Measurements from ENCODE around the gene ATIC. TPM values are rescaled to one million over a fixed set of nuclear protein-coding genes. Genes with fewer than 3 reads are reported as not detected.

The ATIC gene
- total and polyA plus RNA-seq, 4 donors = 44.3 to 180 (median 75.9) TPM

DNA sequence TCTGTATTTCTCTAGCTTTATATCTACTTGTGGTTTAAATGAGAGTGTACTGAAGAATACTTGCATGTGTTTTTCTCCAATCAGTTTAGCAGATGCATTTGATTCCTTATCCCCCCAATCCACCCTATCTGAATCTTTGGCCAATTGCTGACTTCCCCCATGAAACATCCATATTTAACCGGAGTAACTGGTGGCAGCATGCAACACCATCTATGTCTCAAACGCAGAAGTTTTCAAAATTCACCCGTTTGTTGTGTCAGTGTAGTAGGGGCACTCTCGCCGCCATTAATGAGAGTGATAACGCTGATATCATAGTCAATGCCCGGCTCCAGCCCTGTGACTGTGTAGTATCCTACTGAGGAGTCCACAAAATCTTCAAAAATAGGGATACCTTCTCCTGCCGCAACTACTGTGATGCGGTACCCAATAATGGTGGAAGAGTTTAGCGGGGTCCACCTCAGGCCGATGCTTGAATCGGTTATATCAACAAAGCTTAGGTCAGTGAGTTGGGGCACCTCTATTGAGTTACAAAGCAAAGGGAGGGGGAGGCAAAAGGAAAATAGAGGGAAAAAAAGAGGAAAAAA, 80.9 kb downstream of the ATIC start:
- Histone ChIP-seq H3K4me1 (ENCODE audit: control insufficient read depth in 5 of 5, insufficient read depth in 5 of 5, low read length in 5 of 5) (peaks cover 0 to 3% (median 0%) of the 10 kb centered on the region in 5 donors), H3K4me3 (no peak overlapping the region), H3K9me3 (ENCODE audit: control insufficient read depth in 4 of 4, insufficient read depth in 3 of 4, low read length in 3 of 4) (no peaks in the 10 kb centered on the region), H3K9ac (ENCODE audit: insufficient read depth in 1 of 2, low read length in 2 of 2) (no peak overlapping the region), H3K27ac (ENCODE audit: low read depth in 1 of 2, low read length in 1 of 2) (no peak overlapping the region), H3K27me3 (ENCODE audit: control insufficient read depth in 3 of 3, insufficient read depth in 3 of 3, low read length in 2 of 3) (no peaks in the 10 kb centered on the region), H3K36me3 (ENCODE audit: control insufficient read depth in 4 of 4, insufficient read depth in 4 of 4, low read length in 4 of 4) (peaks cover 5 to 82% (median 48%) of the 10 kb centered on the region in 4 donors)
- TF ChIP-seq CTCF (IDR thresholded peaks at IDR 0.05; ENCODE audit: control extremely low read depth, extremely low read depth) = no peak
- WGBS, 2 donors = 96 to 97% methylated on average over 12 of the region's 12 CpGs
- no peak for DNase-seq
- ATAC-seq (ENCODE audit: insufficient read depth, low FRiP score) = no peak

- H3K27me3 ChIP-seq (ENCODE audit: control insufficient read depth in 3 of 3, insufficient read depth in 3 of 3, low read length in 2 of 3) = no peaks in the 10 kb centered on the region
- no peak overlapping the region for H3K27ac ChIP-seq (ENCODE audit: low read depth in 1 of 2, low read length in 1 of 2)
- no peak for DNase-seq
- WGBS, 2 donors = 78 to 83% methylated on average over 7 of the region's 7 CpGs
- H3K9me3 ChIP-seq (ENCODE audit: control insufficient read depth in 4 of 4, insufficient read depth in 3 of 4, low read length in 3 of 4) = no peaks in the 10 kb centered on the region
- no peak for ATAC-seq (ENCODE audit: insufficient read depth, low FRiP score)
- TF ChIP-seq CTCF (IDR thresholded peaks at IDR 0.05; ENCODE audit: control extremely low read depth, extremely low read depth) = no peak
- no peak overlapping the region for H3K9ac ChIP-seq (ENCODE audit: insufficient read depth in 1 of 2, low read length in 2 of 2)
- no peak overlapping the region for H3K4me3 ChIP-seq
- peaks cover 0 to 3% (median 0%) of the 10 kb centered on the region in 5 donors for H3K4me1 ChIP-seq (ENCODE audit: control insufficient read depth in 5 of 5, insufficient read depth in 5 of 5, low read length in 5 of 5)
- peaks cover 3 to 85% (median 53%) of the 10 kb centered on the region in 4 donors for H3K36me3 ChIP-seq (ENCODE audit: control insufficient read depth in 4 of 4, insufficient read depth in 4 of 4, low read length in 4 of 4)
These were observed 82.4 kb downstream of the ATIC start for GRCh38 chr2:215394102-215394805.

- no peak for TF ChIP-seq CTCF (IDR thresholded peaks at IDR 0.05; ENCODE audit: control extremely low read depth, extremely low read depth)
- no peaks in the 10 kb centered on the region for H3K9me3 ChIP-seq (ENCODE audit: control insufficient read depth in 4 of 4, insufficient read depth in 3 of 4, low read length in 3 of 4)
- no peak for ATAC-seq (ENCODE audit: insufficient read depth, low FRiP score)
- no peaks in the 10 kb centered on the region for H3K27me3 ChIP-seq (ENCODE audit: control insufficient read depth in 3 of 3, insufficient read depth in 3 of 3, low read length in 2 of 3)
- H3K9ac ChIP-seq (ENCODE audit: insufficient read depth in 1 of 2, low read length in 2 of 2) = no peak overlapping the region
- no peak overlapping the region for H3K27ac ChIP-seq (ENCODE audit: low read depth in 1 of 2, low read length in 1 of 2)
- H3K36me3 ChIP-seq (ENCODE audit: control insufficient read depth in 4 of 4, insufficient read depth in 4 of 4, low read length in 4 of 4) = peaks cover 3 to 82% (median 47%) of the 10 kb centered on the region in 4 donors
- no peak for DNase-seq
- WGBS, 2 donors = 69 to 70% methylated on average over 5 of the region's 5 CpGs
- no peak overlapping the region for H3K4me3 ChIP-seq
- H3K4me1 ChIP-seq (ENCODE audit: control insufficient read depth in 5 of 5, insufficient read depth in 5 of 5, low read length in 5 of 5) = peaks cover 0 to 3% (median 0%) of the 10 kb centered on the region in 5 donors
These were observed 84.0 kb downstream of the ATIC start for GRCh38 chr2:215395687-215396460.
